GM18505 (cell line): ENCODE measurements around the gene MS4A4E.
"Not testable (repeated sequence)": the region's sequence is repeated elsewhere in the genome, so short reads cannot be mapped to it uniquely, and the experiment has no call there.

Experiments
- ATAC-seq: cut with Tn5 transposase; IDR thresholded peaks from one replicate; pipeline ENCODE4 v1.9.1; 2021; ENCODE audit not compliant: unreplicated experiment
- POLR2A ChIP-seq: IDR thresholded peaks from 4 replicates; pipeline ENCODE4 v1.6.1; 2011; ENCODE audit warnings: borderline replicate concordance; ENCODE audit not compliant: insufficient read depth, insufficient read length; ENCODE audit errors: extremely low read depth

Gene MS4A4E

GRCh38 chr11:60208146-60208895 lies 34.6 kb downstream of the MS4A4E start:
- no peak for ATAC-seq
- no peak for TF ChIP-seq POLR2A

DNA sequence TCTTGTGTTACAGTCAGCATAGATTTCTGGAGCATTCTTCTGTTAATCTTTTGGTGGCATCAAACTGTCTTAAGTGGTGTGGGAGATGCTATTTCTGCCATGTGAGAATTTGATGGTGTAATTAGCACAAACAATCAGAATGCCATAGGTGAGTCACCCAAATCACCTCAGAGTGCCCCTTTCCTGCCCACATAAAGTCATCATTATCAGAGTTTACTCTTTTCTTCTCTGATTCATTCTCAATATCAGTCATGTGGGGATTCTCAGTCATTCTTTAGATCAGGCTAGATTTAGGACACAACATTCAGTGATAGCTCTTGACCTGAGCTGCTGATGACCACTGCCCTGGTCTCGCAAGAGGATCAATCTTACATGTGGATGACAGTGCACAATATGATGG lies 36.3 kb downstream of the MS4A4E start:
- TF ChIP-seq POLR2A: no peak
- ATAC-seq: no peak

GRCh38 chr11:60204922-60205321 lies 38.0 kb downstream of the MS4A4E start:
- ATAC-seq: peak; percentile 74
- no peak for TF ChIP-seq POLR2A

- ATAC-seq: not testable (repeated sequence)
Measured at GRCh38 chr11:60201334-60201733, 41.6 kb downstream of the MS4A4E start.

DNA sequence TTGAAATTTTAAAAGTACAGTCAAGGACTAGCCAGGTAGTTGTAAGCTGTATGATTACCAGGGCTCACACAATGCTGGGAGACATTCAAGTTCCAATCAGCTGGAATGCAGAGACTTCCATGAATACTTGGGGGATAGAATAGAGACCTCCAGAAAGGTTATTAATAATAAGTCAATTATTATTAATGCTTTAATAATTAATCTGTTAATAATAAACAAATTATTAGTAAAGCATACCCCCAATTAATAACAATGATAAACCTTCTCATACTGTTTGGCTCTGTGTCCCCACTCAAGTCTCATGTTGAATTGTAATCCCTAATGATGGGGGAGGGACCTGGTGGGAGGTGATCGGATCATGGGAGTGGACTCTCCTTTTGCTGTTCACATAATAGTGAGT lies 45.5 kb downstream of the MS4A4E start:
- no peak for ATAC-seq

GRCh38 chr11:60195923-60196368 lies 47.0 kb downstream of the MS4A4E start:
- ATAC-seq: no peak
- TF ChIP-seq POLR2A: no peak

More for the DNA sequence above, 45.5 kb downstream of the MS4A4E start:
- TF ChIP-seq POLR2A: no peak

DNA sequence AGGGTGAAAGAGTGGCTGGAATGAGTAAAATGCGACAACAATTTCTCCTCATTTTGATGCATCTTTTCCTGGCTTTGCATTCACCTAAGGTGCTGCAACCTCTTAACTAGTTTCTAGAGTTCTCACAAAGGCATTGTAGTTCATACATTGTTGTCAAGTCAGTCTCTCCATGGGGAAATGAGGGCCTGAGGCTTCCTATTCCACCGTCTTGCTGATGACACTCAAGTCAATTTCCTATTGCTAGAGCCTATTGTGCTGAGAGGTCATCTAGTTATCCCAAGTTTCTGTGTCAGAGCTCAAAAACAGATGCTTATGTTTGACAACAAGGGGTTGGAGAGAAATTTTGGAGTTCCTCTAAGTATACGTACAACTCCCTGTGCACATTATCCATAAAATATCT lies 48.4 kb downstream of the MS4A4E start:
- ATAC-seq: no peak
- TF ChIP-seq POLR2A: no peak

DNA sequence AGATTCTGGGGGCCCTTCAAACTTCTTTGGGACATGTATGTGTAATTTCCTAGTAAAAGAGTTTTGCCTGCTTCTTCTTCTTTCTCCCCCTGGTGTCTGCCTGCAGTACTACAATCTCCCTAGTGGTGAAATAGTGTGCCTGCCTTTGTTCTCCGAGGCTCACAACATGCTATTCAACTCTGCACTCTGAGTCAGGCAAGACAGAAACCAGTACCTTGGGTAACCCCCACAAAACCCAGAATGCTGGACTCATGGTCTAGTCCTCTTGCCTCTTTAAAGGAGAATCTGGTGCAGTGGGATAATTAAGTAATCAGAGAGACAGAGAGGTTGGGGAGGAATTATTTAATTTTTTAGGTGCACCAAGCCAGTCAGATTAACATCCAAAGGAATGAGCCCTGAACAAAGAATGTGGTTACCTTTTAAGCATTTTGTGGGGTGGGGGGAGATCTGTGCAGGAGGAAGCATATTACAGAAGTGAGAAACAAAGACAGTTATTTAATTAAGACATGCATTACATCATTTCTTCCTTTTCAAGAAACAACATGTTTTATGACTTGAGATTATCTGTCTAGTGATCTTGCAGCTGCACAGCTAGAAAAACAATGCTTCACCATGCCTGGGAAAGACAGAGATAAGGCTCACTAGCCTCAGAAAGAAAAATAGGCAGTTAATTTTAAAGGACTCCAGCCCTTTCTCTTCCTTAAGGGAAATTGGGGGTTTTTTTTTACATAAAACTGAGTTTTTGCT lies 49.1 kb downstream of the MS4A4E start:
- TF ChIP-seq POLR2A: no peak

GRCh38 chr11:60192564-60192963 lies 50.4 kb downstream of the MS4A4E start:
- not testable (repeated sequence) for ATAC-seq

More for the DNA sequence above, 49.1 kb downstream of the MS4A4E start:
- ATAC-seq: peak; percentile 89

GRCh38 chr11:60188481-60188880 lies 54.5 kb downstream of the MS4A4E start:
- ATAC-seq: not testable (repeated sequence)

DNA sequence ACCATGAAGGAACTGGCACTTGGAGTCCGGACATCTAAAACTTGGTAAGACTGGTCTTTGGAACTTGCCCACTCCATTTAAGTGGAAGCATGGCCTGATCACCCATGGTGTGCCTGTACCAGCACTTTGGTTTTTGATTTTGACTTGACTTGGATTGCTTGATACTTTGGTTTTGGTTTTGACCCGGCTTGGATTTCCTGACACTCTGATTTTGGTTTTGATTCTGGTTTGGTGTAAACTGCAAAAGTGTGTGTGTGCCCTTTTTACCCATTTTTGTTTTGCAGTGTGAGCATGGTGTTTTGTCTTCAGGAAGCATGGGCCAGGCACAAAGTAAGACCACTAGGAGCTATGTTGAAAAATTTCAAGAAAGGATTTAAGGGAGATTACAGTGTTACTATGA lies 56.8 kb downstream of the MS4A4E start:
- not testable (repeated sequence) for ATAC-seq

GRCh38 chr11:60185512-60185827 lies 57.5 kb downstream of the MS4A4E start:
- ATAC-seq: not testable (repeated sequence)

DNA sequence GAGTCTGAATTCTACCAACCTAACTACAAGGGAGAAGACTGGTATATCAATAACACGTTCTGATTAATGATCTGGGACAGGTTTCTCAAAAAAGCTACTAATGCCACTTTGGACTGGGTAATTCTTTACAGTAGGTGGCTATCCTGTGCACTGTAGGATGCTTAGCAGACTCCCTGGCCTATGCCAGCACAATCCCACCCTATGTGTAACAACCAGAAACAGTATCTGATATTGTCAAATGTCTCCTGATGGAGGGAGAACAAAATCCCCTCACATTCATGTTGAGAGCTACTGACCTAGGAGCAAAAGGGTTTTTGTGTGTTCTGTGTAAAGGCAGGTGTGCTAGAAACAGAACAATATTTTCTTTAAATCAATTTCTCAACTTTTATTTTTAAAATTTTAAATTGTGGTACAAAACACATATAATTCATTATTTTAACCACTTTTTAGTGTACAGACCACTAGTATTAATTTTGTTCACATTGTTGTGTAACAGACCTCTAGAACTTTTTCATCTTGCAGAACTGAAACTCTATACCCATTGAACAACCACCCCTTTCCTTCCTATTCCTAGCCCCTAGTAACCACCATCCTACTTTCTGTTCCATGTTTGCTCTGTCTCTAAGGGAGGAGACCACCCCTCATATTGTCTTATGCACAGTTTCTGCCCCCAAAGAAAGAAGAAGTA lies 58.0 kb downstream of the MS4A4E start:
- peak; percentile 77 for ATAC-seq
- no peak for TF ChIP-seq POLR2A

- no peak for ATAC-seq
- TF ChIP-seq POLR2A: no peak
Measured at GRCh38 chr11:60183591-60184205, 59.2 kb downstream of the MS4A4E start.
